Fibroblast of skin of right quadriceps (primary cell): ENCODE results near the gene BMPER.
A peak's percentile ranks its signal among the peaks of the same experiment; 100 is the strongest.
"Not testable (repeated sequence)": the region's sequence is repeated elsewhere in the genome, so short reads cannot be mapped to it uniquely, and the experiment has no call there.

Experiments
- DNase-seq: peaks from one replicate; pipeline ENCODE4 v3.0.0-alpha.2; 2013

Gene BMPER

GRCh38 chr7:34153656-34154270, 248.4 kb downstream of the BMPER start:
- peak; percentile 46 for DNase-seq

GRCh38 chr7:34155220-34155908, 250.0 kb downstream of the BMPER start:
- DNase-seq, result peak; percentile 99

GRCh38 chr7:34156336-34156735, 251.0 kb downstream of the BMPER start:
- DNase-seq, result peak; percentile 78

GRCh38 chr7:34157137-34157536, 251.8 kb downstream of the BMPER start:
- DNase-seq, result peak; percentile 46

GRCh38 chr7:34158368-34159153, 253.2 kb downstream of the BMPER start:
- DNase-seq, result no peak

- DNase-seq, result peak; percentile 96
Observed at GRCh38 chr7:34160261-34160752, 255.0 kb downstream of the BMPER start.

GRCh38 chr7:34162027-34162565, 256.8 kb downstream of the BMPER start:
- DNase-seq, result no peak

GRCh38 chr7:34162677-34163076, 257.3 kb downstream of the BMPER start:
- DNase-seq, result no peak

- no peak for DNase-seq
Observed at GRCh38 chr7:34163956-34164355, 258.6 kb downstream of the BMPER start.

- peak; percentile 29 for DNase-seq
Observed at GRCh38 chr7:34165466-34165865, 260.1 kb downstream of the BMPER start.

GRCh38 chr7:34165927-34166550, 260.7 kb downstream of the BMPER start:
- peak; percentile 51 for DNase-seq

GRCh38 chr7:34168013-34168412, 262.7 kb downstream of the BMPER start:
- DNase-seq, result no peak

GRCh38 chr7:34174688-34175616, 269.6 kb downstream of the BMPER start:
- not testable (repeated sequence) for DNase-seq

- no peak for DNase-seq
Observed at GRCh38 chr7:34175837-34176236, 270.5 kb downstream of the BMPER start.

GRCh38 chr7:34177476-34177875, 272.1 kb downstream of the BMPER start:
- no peak for DNase-seq

GRCh38 chr7:34181271-34181958, 276.1 kb downstream of the BMPER start:
- DNase-seq, result no peak

GRCh38 chr7:34184466-34184865, 279.1 kb downstream of the BMPER start:
- peak; percentile 34 for DNase-seq

- DNase-seq, result peak; percentile 10
Observed at GRCh38 chr7:34187798-34188307, 282.5 kb downstream of the BMPER start.

GRCh38 chr7:34189031-34189430, 283.7 kb downstream of the BMPER start:
- DNase-seq, result no peak

- DNase-seq, result no peak
Observed at GRCh38 chr7:34190299-34190698, 285.0 kb downstream of the BMPER start.

GRCh38 chr7:34191162-34191561, 285.8 kb downstream of the BMPER start:
- no peak for DNase-seq
